Measurements from ENCODE around the gene IFT20.

IFT20 gene

DNA sequence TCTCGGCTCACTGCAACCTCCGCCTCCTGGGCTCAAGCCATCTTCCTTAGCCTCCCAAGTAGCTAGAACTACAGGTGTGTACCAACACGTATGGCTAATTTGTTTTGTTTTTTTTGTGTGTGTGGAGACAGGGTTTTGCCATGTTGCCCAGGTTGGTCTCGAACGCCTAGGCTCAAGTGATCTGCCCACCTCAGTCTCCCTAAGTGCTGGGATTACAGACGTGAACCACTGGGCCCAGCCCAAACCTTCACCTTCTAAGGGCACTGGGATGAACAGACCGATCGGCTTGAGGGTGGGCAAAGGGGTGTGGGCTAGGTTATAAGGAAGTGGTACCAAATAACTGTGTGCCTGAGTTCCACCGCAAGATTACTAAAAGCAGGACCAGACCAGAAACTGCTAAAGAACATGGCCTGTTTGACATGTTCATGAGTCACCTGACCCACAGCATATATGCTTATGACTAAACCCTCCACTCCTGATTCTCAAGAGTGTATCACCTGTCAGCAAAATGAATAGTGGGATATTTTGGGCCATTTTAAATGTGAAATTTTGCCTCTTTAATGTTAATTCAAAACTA is 8.2 kb downstream of the IFT20 start:
- Histone ChIP-seq H3K4me2 (ENCODE audit: low read length) (peak overlapping the region; percentile 62), H4K20me1 (ENCODE audit: insufficient read depth, low read length) (peaks cover 41% of the 10 kb centered on the region), H3K27ac (ENCODE audit: low read length) (peak overlapping the region; percentile 94), H3K9me3 (ENCODE audit: insufficient read depth, low read length) (no peaks in the 10 kb centered on the region), H3K4me3 (ENCODE audit: low read length) (peak overlapping the region; percentile 29), H3K27me3 (ENCODE audit: low read depth, low read length) (no peaks in the 10 kb centered on the region), H3K4me1 (ENCODE audit: low read length) (peaks cover 63% of the 10 kb centered on the region), H3K36me3 (replicated peaks; ENCODE audit: low read depth, low read length) (peaks cover 55% of the 10 kb centered on the region), H3K79me2 (ENCODE audit: low read length) (peaks cover 69% of the 10 kb centered on the region), H2AFZ (ENCODE audit: low read depth, low read length) (no peak overlapping the region), H3K9ac (ENCODE audit: low read length) (peak overlapping the region; percentile 45; the same call in 1 of the 2 replicates)
- no peak for TF ChIP-seq EZH2phosphoT487 (IDR thresholded peaks at IDR 0.05; ENCODE audit: low read depth)
- TF ChIP-seq, protein P1, sequence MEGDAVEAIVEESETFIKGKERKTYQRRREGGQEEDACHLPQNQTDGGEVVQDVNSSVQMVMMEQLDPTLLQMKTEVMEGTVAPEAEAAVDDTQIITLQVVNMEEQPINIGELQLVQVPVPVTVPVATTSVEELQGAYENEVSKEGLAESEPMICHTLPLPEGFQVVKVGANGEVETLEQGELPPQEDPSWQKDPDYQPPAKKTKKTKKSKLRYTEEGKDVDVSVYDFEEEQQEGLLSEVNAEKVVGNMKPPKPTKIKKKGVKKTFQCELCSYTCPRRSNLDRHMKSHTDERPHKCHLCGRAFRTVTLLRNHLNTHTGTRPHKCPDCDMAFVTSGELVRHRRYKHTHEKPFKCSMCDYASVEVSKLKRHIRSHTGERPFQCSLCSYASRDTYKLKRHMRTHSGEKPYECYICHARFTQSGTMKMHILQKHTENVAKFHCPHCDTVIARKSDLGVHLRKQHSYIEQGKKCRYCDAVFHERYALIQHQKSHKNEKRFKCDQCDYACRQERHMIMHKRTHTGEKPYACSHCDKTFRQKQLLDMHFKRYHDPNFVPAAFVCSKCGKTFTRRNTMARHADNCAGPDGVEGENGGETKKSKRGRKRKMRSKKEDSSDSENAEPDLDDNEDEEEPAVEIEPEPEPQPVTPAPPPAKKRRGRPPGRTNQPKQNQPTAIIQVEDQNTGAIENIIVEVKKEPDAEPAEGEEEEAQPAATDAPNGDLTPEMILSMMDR (IDR thresholded peaks at IDR 0.05; ENCODE audit: low read depth, low read length) = no peak

DNA sequence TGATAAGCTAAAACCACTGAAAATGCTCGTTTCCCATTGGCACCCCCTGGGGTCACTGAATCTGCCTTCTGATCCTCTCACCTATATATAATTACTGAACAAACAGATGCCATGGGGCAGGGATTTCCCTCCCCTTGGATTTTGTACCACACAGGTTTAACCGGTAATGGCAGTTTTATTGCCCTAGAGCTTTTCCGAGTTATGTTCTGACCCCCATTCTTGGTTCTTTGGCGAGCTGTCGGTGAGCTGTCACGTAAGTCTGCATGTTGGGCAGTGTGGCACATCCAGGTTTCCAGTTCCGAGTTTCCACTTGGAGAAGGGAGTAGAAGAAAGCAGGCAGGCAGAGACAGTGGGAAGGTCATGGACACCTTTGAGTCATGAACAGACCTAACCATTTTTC is 9.2 kb downstream of the IFT20 start:
- peaks cover 46% of the 10 kb centered on the region for H4K20me1 ChIP-seq (ENCODE audit: insufficient read depth, low read length)
- H3K4me1 ChIP-seq (ENCODE audit: low read length) = peaks cover 71% of the 10 kb centered on the region
- no peaks in the 10 kb centered on the region for H3K9me3 ChIP-seq (ENCODE audit: insufficient read depth, low read length)
- peak overlapping the region; percentile 94 for H3K27ac ChIP-seq (ENCODE audit: low read length)
- H3K4me2 ChIP-seq (ENCODE audit: low read length) = peak overlapping the region; percentile 62
- H3K27me3 ChIP-seq (ENCODE audit: low read depth, low read length) = no peaks in the 10 kb centered on the region
- no peak overlapping the region for H3K9ac ChIP-seq (ENCODE audit: low read length)
- H3K4me3 ChIP-seq (ENCODE audit: low read length) = no peak overlapping the region
- H3K36me3 ChIP-seq (replicated peaks; ENCODE audit: low read depth, low read length) = peaks cover 59% of the 10 kb centered on the region
- no peak for TF ChIP-seq EZH2phosphoT487 (IDR thresholded peaks at IDR 0.05; ENCODE audit: low read depth)
- TF ChIP-seq, protein P1 (IDR thresholded peaks at IDR 0.05; ENCODE audit: low read depth, low read length) = no peak
- H2AFZ ChIP-seq (ENCODE audit: low read depth, low read length) = no peak overlapping the region
- H3K79me2 ChIP-seq (ENCODE audit: low read length) = peaks cover 79% of the 10 kb centered on the region

DNA sequence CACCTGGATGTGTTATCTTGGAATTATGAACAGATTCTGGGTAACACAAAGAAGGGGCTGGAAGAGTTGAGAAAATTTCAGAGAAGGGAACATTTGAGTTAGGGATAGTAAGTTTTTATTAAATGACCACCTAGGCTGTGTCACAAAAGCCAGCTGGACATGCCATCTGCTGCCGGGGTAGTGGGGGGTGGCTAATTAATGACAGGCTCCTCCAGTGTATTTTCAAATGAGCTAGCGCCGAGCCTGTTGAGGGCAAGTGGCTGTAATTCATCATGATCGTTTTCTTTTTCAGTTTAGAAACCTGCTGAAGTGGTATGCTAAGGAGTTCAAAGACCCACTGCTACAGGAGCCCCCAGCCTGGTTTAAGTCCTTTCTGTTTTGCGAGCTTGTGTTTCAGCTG is 10.1 kb downstream of the IFT20 start:
- Histone ChIP-seq H3K79me2 (ENCODE audit: low read length) (peaks cover 88% of the 10 kb centered on the region), H3K9ac (ENCODE audit: low read length) (no peak overlapping the region), H3K4me1 (ENCODE audit: low read length) (peaks cover 80% of the 10 kb centered on the region), H2AFZ (ENCODE audit: low read depth, low read length) (no peak overlapping the region), H3K27ac (ENCODE audit: low read length) (peak overlapping the region; percentile 94), H3K9me3 (ENCODE audit: insufficient read depth, low read length) (no peaks in the 10 kb centered on the region), H3K4me3 (ENCODE audit: low read length) (peak overlapping the region; percentile 13; the same call in 1 of the 2 replicates), H4K20me1 (ENCODE audit: insufficient read depth, low read length) (peaks cover 53% of the 10 kb centered on the region), H3K27me3 (ENCODE audit: low read depth, low read length) (no peaks in the 10 kb centered on the region), H3K4me2 (ENCODE audit: low read length) (peak overlapping the region; percentile 49), H3K36me3 (replicated peaks; ENCODE audit: low read depth, low read length) (peaks cover 68% of the 10 kb centered on the region)
- TF ChIP-seq, protein P1 (IDR thresholded peaks at IDR 0.05; ENCODE audit: low read depth, low read length) = no peak
- no peak for TF ChIP-seq EZH2phosphoT487 (IDR thresholded peaks at IDR 0.05; ENCODE audit: low read depth)

DNA sequence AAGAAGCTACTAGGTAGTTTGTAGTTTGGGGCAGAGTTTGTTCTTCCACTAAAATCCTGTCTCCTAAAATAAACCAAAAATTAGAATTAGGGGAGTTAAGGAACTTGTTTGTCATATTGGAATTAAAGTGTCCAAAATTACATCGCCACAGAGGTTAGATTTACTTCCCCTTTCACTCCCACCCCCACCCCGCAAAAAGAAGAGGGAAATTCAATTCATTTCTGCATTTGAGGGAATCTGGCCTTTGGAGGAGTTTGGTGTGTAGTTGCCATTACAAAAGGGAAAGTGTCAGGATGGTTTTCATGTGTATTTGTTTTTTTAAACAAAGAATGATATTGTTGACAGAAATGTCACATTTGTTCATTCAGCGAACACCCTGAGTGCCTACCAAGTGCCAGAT is 10.5 kb downstream of the IFT20 start:
- Histone ChIP-seq H3K9ac (ENCODE audit: low read length) (no peak overlapping the region), H2AFZ (ENCODE audit: low read depth, low read length) (no peak overlapping the region), H3K79me2 (ENCODE audit: low read length) (peaks cover 93% of the 10 kb centered on the region), H3K4me3 (ENCODE audit: low read length) (peak overlapping the region; percentile 13), H4K20me1 (ENCODE audit: insufficient read depth, low read length) (peaks cover 53% of the 10 kb centered on the region), H3K9me3 (ENCODE audit: insufficient read depth, low read length) (no peaks in the 10 kb centered on the region), H3K4me2 (ENCODE audit: low read length) (peak overlapping the region; percentile 49), H3K27ac (ENCODE audit: low read length) (peak overlapping the region; percentile 94), H3K27me3 (ENCODE audit: low read depth, low read length) (no peaks in the 10 kb centered on the region), H3K36me3 (replicated peaks; ENCODE audit: low read depth, low read length) (peaks cover 71% of the 10 kb centered on the region), H3K4me1 (ENCODE audit: low read length) (peaks cover 82% of the 10 kb centered on the region)
- TF ChIP-seq, protein P1 (IDR thresholded peaks at IDR 0.05; ENCODE audit: low read depth, low read length) = no peak
